ENCODE results near the gene CTAGE8. TPM values are rescaled to one million over a fixed set of nuclear protein-coding genes. Genes with fewer than 3 reads are reported as not detected.
"Not testable (repeated sequence)": the region's sequence is repeated elsewhere in the genome, so short reads cannot be mapped to it uniquely, and the experiment has no call there.

CTAGE8 gene
- total RNA-seq, 1 experiment from 2014 or later, result 5.7 TPM

GRCh38 chr7:144259067-144259466 is 10.0 kb downstream of the CTAGE8 start:
- DNase-seq; H3K27me3 Mint-ChIP-seq (ENCODE audit: insufficient read depth, unreplicated experiment); BruUV-seq (replicated peaks); H3K4me1 Mint-ChIP-seq (ENCODE audit: low read depth, unreplicated experiment); H3K27ac Mint-ChIP-seq (ENCODE audit: unreplicated experiment); H3K4me3 Mint-ChIP-seq (ENCODE audit: unreplicated experiment); H3K27me3 ChIP-seq (replicated peaks; ENCODE audit: control insufficient read depth, insufficient read depth, low read length); H3K36me3 Mint-ChIP-seq (ENCODE audit: insufficient read depth, unreplicated experiment); intact Hi-C loops (cut with micrococcal nuclease; ENCODE audit: unreplicated experiment); H3K9me3 Mint-ChIP-seq (ENCODE audit: unreplicated experiment); H3K4me1 ChIP-seq; POLR2A ChIA-PET; CTCF ChIA-PET; H3K4me3 ChIP-seq (ENCODE audit: low read depth, low read length); H3K36me3 ChIP-seq (ENCODE audit: control insufficient read depth, insufficient read depth, low read length); H3K9me3 ChIP-seq: not testable (repeated sequence)

- DNase-seq, result no peak
- Mint-ChIP-seq H3K36me3 (ENCODE audit: insufficient read depth, unreplicated experiment) (no peaks in the 10 kb centered on the region), H3K27me3 (ENCODE audit: insufficient read depth, unreplicated experiment) (no peaks in the 10 kb centered on the region), H3K9me3 (ENCODE audit: unreplicated experiment) (no peaks in the 10 kb centered on the region), H3K27ac (ENCODE audit: unreplicated experiment) (no peak overlapping the region), H3K4me1 (ENCODE audit: low read depth, unreplicated experiment) (no peaks in the 10 kb centered on the region), H3K4me3 (ENCODE audit: unreplicated experiment) (no peak overlapping the region)
- intact Hi-C loops (cut with micrococcal nuclease; ENCODE audit: unreplicated experiment), result no loop called here
- CTCF ChIA-PET, result no interaction called here
- no TSS peak for BruUV-seq (replicated peaks)
- TF ChIP-seq CTCF (IDR thresholded peaks at IDR 0.05; ENCODE audit: insufficient read depth in 1 of 2, low read depth in 1 of 2, low read length in 1 of 2, severe bottlenecking in 1 of 2, unreplicated experiment in 1 of 2), result no peak
- no peak overlapping the region for H3K4me3 ChIP-seq (ENCODE audit: low read depth, low read length)
- POLR2A ChIA-PET, result no interaction called here
- no peaks in the 10 kb centered on the region for H3K9me3 ChIP-seq
- H3K4me1 ChIP-seq, result no peaks in the 10 kb centered on the region
- no peaks in the 10 kb centered on the region for H3K27me3 ChIP-seq (replicated peaks; ENCODE audit: control insufficient read depth, insufficient read depth, low read length)
- no peaks in the 10 kb centered on the region for H3K36me3 ChIP-seq (ENCODE audit: control insufficient read depth, insufficient read depth, low read length)
Observed at GRCh38 chr7:144256112-144256511, 13.0 kb downstream of the CTAGE8 start.

GRCh38 chr7:144255471-144255897 is 13.6 kb downstream of the CTAGE8 start:
- Histone ChIP-seq H3K36me3 (ENCODE audit: control insufficient read depth, insufficient read depth, low read length) (no peaks in the 10 kb centered on the region), H3K27me3 (replicated peaks; ENCODE audit: control insufficient read depth, insufficient read depth, low read length) (no peaks in the 10 kb centered on the region), H3K4me1 (no peaks in the 10 kb centered on the region), H3K4me3 (ENCODE audit: low read depth, low read length) (no peak overlapping the region), H3K9me3 (no peaks in the 10 kb centered on the region)
- no peak for TF ChIP-seq CTCF (IDR thresholded peaks at IDR 0.05; ENCODE audit: insufficient read depth in 1 of 2, low read depth in 1 of 2, low read length in 1 of 2, severe bottlenecking in 1 of 2, unreplicated experiment in 1 of 2)
- CTCF ChIA-PET, result no interaction called here
- BruUV-seq (replicated peaks), result no TSS peak
- POLR2A ChIA-PET, result no interaction called here
- Mint-ChIP-seq H3K27ac (ENCODE audit: unreplicated experiment) (no peak overlapping the region), H3K36me3 (ENCODE audit: insufficient read depth, unreplicated experiment) (no peaks in the 10 kb centered on the region), H3K4me1 (ENCODE audit: low read depth, unreplicated experiment) (no peaks in the 10 kb centered on the region), H3K9me3 (ENCODE audit: unreplicated experiment) (no peaks in the 10 kb centered on the region), H3K27me3 (ENCODE audit: insufficient read depth, unreplicated experiment) (no peaks in the 10 kb centered on the region), H3K4me3 (ENCODE audit: unreplicated experiment) (no peak overlapping the region)
- no peak for DNase-seq
- intact Hi-C loops (cut with micrococcal nuclease; ENCODE audit: unreplicated experiment), result no loop called here

- H3K36me3 Mint-ChIP-seq (ENCODE audit: insufficient read depth, unreplicated experiment); H3K27me3 Mint-ChIP-seq (ENCODE audit: insufficient read depth, unreplicated experiment); H3K27me3 ChIP-seq (replicated peaks; ENCODE audit: control insufficient read depth, insufficient read depth, low read length); H3K27ac Mint-ChIP-seq (ENCODE audit: unreplicated experiment); H3K4me1 ChIP-seq; H3K9me3 Mint-ChIP-seq (ENCODE audit: unreplicated experiment); CTCF ChIA-PET; H3K4me3 Mint-ChIP-seq (ENCODE audit: unreplicated experiment); POLR2A ChIA-PET; intact Hi-C loops (cut with micrococcal nuclease; ENCODE audit: unreplicated experiment); H3K36me3 ChIP-seq (ENCODE audit: control insufficient read depth, insufficient read depth, low read length); BruUV-seq (replicated peaks); DNase-seq; H3K4me3 ChIP-seq (ENCODE audit: low read depth, low read length); H3K4me1 Mint-ChIP-seq (ENCODE audit: low read depth, unreplicated experiment); H3K9me3 ChIP-seq: not testable (repeated sequence)
Observed at GRCh38 chr7:144252307-144252706, 16.8 kb downstream of the CTAGE8 start.

- DNase-seq; H3K4me1 ChIP-seq; BruUV-seq (replicated peaks); CTCF ChIA-PET; H3K27me3 ChIP-seq (replicated peaks; ENCODE audit: control insufficient read depth, insufficient read depth, low read length); H3K4me3 Mint-ChIP-seq (ENCODE audit: unreplicated experiment); H3K27ac Mint-ChIP-seq (ENCODE audit: unreplicated experiment); intact Hi-C loops (cut with micrococcal nuclease; ENCODE audit: unreplicated experiment); H3K4me3 ChIP-seq (ENCODE audit: low read depth, low read length); H3K36me3 ChIP-seq (ENCODE audit: control insufficient read depth, insufficient read depth, low read length); H3K4me1 Mint-ChIP-seq (ENCODE audit: low read depth, unreplicated experiment); H3K9me3 Mint-ChIP-seq (ENCODE audit: unreplicated experiment); H3K27me3 Mint-ChIP-seq (ENCODE audit: insufficient read depth, unreplicated experiment); POLR2A ChIA-PET; H3K36me3 Mint-ChIP-seq (ENCODE audit: insufficient read depth, unreplicated experiment); H3K9me3 ChIP-seq: not testable (repeated sequence)
Observed at GRCh38 chr7:144247674-144248330, 21.3 kb downstream of the CTAGE8 start.

- BruUV-seq (replicated peaks); H3K36me3 Mint-ChIP-seq (ENCODE audit: insufficient read depth, unreplicated experiment); H3K27me3 ChIP-seq (replicated peaks; ENCODE audit: control insufficient read depth, insufficient read depth, low read length); H3K4me3 Mint-ChIP-seq (ENCODE audit: unreplicated experiment); H3K36me3 ChIP-seq (ENCODE audit: control insufficient read depth, insufficient read depth, low read length); CTCF ChIA-PET; H3K9me3 Mint-ChIP-seq (ENCODE audit: unreplicated experiment); H3K27me3 Mint-ChIP-seq (ENCODE audit: insufficient read depth, unreplicated experiment); DNase-seq; H3K9me3 ChIP-seq; H3K27ac Mint-ChIP-seq (ENCODE audit: unreplicated experiment); H3K4me1 ChIP-seq; POLR2A ChIA-PET; H3K4me1 Mint-ChIP-seq (ENCODE audit: low read depth, unreplicated experiment); intact Hi-C loops (cut with micrococcal nuclease; ENCODE audit: unreplicated experiment); H3K4me3 ChIP-seq (ENCODE audit: low read depth, low read length): not testable (repeated sequence)
Observed at GRCh38 chr7:144246967-144247366, 22.1 kb downstream of the CTAGE8 start.

Measured in Caco-2 (cell line).